ENCODE measurements around the gene ZNF385B. TPM values are rescaled to one million over a fixed set of nuclear protein-coding genes. Genes with fewer than 3 reads are reported as not detected.

Gene ZNF385B
- total RNA-seq, 1 experiment from 2014 or later = not detected

Other genes starting within 250 kb of the ZNF385B start
- 15.3 and 18.8 TPM in 2 replicates for gene CWC22, start 145.7 kb upstream of the ZNF385B start, total RNA-seq (2014; rRNA removed; shearing (Covaris generic))

Measured in Daoy (cell line).